GM12878 (cell line): Measurements from ENCODE around the gene TSHZ2. TPM values are rescaled to one million over a fixed set of nuclear protein-coding genes. Genes with fewer than 3 reads are reported as not detected.

Experiments
- BCL11A ChIP-seq: IDR thresholded peaks from 2 replicates; pipeline ENCODE4 v1.6.1; 2011; ENCODE audit warnings: low read depth, low read length
- EP300 ChIP-seq, 2 experiments: fragments of 150-350 bp in 1 of 2; IDR thresholded peaks; 2 replicates each; pipeline ENCODE4 v1.6.1; 2011 to 2012; ENCODE audit warnings: low read depth in 2 of 2, low read length in 2 of 2, borderline replicate concordance in 1 of 2, improper control_type of control experiment in 1 of 2, inconsistent platforms in 1 of 2; ENCODE audit not compliant: control insufficient read depth in 1 of 2
- LARP7 ChIP-seq: fragments of 450-650 bp; IDR thresholded peaks from 2 replicates; pipeline ENCODE4 v1.6.1; 2017; ENCODE audit warnings: mild to moderate bottlenecking
- polyA plus RNA-seq, 11 experiments: library from polyadenylated mRNA; depleted of rRNA in 4 of 11; unstranded in 6 of 11; stranded (reverse) in 5 of 11; fragments of >200 nt; fragmentation: Nextera tagmentation in 4 of 11; fragmentation: Illumina TruSeq in 1 of 11; extraction: Ambion mirVana in 4 of 11; extraction: Trizol in 1 of 11; gene quantifications; 1 replicate in 1 of 11; 2 replicates in 10 of 11; pipeline versions ENCODE4 v1.2.1 to v1.2.3, GENCODE V29; 2011 to 2016; ENCODE audit warnings: inconsistent platforms in 2 of 11, missing spikeins in 2 of 11, low read depth in 1 of 11
- total RNA-seq, 4 experiments: library from RNA; depleted of rRNA in 3 of 4; stranded (reverse); fragments of >200 nt in 3 of 4; fragmentation: Illumina TruSeq in 1 of 4; extraction: Trizol in 1 of 4; gene quantifications; 2 replicates each; pipeline versions ENCODE4 v1.2.1 to v1.2.3, GENCODE V29; 2013 to 2021
- TF ChIP-seq, protein P1 (sequence below): fragments of 450-650 bp; formaldehyde crosslinking; IDR thresholded peaks from 2 replicates; pipeline ENCODE4 v1.5.0; 2022; ENCODE audit warnings: mild to moderate bottlenecking, missing genetic modification characterization
- TF ChIP-seq, protein P2 (sequence below): IDR thresholded peaks from 2 replicates; pipeline ENCODE4 v1.6.1; 2012; ENCODE audit warnings: low read depth, low read length, improper control_type of control experiment
- TF ChIP-seq, protein P3 (sequence below): fragments of 450-650 bp; IDR thresholded peaks from 2 replicates; pipeline ENCODE4 v1.6.1; 2018; ENCODE audit warnings: mild to moderate bottlenecking, low read depth, moderate library complexity; ENCODE audit not compliant: partially characterized antibody
- TF ChIP-seq, protein P4 (sequence below): fragments of 450-650 bp; IDR thresholded peaks from 2 replicates; pipeline ENCODE4 v1.6.1; 2017; ENCODE audit warnings: mild to moderate bottlenecking, moderate library complexity
- TF ChIP-seq, protein P5 (sequence below), 3 experiments: IDR thresholded peaks in 2 of 3; conservative IDR thresholded peaks in 1 of 3; 2 replicates each; pipeline ENCODE4 v1.5.1; 2011; ENCODE audit warnings: low read depth in 3 of 3, low read length in 3 of 3, mild to moderate bottlenecking in 3 of 3, control low read depth in 2 of 3, moderate library complexity in 2 of 3, inconsistent platforms in 1 of 3, mixed read lengths in 1 of 3; ENCODE audit not compliant: control insufficient read depth in 2 of 3, insufficient read depth in 1 of 3; ENCODE audit errors: extremely low read depth in 1 of 3

The TSHZ2 gene
- total and polyA plus RNA-seq, 10 of the 15 experiments (the other 5 are each of a cell fraction or from before 2014, with no cell fraction given) = 0.01 to 0.86 (median 0.13) TPM; not detected in 2

DNA sequence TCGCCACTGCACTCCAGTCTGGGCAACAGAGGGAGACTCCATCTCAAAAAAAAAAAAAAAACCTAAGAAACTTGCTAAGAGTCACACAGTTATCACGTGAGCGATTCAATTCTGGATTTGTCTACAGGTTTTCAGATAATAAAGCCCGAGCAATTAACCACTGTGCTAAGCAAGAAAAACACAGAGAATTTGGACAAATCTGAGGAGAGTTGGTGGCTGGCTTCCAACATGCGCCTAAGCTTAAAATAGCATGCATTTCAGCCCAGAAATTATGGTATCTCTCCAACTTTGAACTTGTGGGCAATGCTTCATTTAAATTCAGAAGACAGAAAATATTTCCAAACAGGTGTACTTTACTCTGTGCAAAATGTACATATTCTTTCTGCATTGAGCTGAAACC lies 232.9 kb downstream of the TSHZ2 start (continued):
- TF ChIP-seq, protein P1, sequence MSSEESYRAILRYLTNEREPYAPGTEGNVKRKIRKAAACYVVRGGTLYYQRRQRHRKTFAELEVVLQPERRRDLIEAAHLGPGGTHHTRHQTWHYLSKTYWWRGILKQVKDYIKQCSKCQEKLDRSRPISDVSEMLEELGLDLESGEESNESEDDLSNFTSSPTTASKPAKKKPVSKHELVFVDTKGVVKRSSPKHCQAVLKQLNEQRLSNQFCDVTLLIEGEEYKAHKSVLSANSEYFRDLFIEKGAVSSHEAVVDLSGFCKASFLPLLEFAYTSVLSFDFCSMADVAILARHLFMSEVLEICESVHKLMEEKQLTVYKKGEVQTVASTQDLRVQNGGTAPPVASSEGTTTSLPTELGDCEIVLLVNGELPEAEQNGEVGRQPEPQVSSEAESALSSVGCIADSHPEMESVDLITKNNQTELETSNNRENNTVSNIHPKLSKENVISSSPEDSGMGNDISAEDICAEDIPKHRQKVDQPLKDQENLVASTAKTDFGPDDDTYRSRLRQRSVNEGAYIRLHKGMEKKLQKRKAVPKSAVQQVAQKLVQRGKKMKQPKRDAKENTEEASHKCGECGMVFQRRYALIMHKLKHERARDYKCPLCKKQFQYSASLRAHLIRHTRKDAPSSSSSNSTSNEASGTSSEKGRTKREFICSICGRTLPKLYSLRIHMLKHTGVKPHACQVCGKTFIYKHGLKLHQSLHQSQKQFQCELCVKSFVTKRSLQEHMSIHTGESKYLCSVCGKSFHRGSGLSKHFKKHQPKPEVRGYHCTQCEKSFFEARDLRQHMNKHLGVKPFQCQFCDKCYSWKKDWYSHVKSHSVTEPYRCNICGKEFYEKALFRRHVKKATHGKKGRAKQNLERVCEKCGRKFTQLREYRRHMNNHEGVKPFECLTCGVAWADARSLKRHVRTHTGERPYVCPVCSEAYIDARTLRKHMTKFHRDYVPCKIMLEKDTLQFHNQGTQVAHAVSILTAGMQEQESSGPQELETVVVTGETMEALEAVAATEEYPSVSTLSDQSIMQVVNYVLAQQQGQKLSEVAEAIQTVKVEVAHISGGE (CRISPR knock-in tag) = no peak
- no peak for TF ChIP-seq BCL11A
- no peak for TF ChIP-seq LARP7
- TF ChIP-seq, protein P2, sequence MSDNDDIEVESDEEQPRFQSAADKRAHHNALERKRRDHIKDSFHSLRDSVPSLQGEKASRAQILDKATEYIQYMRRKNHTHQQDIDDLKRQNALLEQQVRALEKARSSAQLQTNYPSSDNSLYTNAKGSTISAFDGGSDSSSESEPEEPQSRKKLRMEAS = no peak
- TF ChIP-seq EP300 (IDR thresholded peaks at IDR 0.05; ENCODE audit: borderline replicate concordance in 1 of 2, control insufficient read depth in 1 of 2, low read depth in 2 of 2, low read length in 2 of 2) = no peak
- TF ChIP-seq, protein P3, sequence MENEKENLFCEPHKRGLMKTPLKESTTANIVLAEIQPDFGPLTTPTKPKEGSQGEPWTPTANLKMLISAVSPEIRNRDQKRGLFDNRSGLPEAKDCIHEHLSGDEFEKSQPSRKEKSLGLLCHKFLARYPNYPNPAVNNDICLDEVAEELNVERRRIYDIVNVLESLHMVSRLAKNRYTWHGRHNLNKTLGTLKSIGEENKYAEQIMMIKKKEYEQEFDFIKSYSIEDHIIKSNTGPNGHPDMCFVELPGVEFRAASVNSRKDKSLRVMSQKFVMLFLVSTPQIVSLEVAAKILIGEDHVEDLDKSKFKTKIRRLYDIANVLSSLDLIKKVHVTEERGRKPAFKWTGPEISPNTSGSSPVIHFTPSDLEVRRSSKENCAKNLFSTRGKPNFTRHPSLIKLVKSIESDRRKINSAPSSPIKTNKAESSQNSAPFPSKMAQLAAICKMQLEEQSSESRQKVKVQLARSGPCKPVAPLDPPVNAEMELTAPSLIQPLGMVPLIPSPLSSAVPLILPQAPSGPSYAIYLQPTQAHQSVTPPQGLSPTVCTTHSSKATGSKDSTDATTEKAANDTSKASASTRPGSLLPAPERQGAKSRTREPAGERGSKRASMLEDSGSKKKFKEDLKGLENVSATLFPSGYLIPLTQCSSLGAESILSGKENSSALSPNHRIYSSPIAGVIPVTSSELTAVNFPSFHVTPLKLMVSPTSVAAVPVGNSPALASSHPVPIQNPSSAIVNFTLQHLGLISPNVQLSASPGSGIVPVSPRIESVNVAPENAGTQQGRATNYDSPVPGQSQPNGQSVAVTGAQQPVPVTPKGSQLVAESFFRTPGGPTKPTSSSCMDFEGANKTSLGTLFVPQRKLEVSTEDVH = no peak
- TF ChIP-seq, protein P4, sequence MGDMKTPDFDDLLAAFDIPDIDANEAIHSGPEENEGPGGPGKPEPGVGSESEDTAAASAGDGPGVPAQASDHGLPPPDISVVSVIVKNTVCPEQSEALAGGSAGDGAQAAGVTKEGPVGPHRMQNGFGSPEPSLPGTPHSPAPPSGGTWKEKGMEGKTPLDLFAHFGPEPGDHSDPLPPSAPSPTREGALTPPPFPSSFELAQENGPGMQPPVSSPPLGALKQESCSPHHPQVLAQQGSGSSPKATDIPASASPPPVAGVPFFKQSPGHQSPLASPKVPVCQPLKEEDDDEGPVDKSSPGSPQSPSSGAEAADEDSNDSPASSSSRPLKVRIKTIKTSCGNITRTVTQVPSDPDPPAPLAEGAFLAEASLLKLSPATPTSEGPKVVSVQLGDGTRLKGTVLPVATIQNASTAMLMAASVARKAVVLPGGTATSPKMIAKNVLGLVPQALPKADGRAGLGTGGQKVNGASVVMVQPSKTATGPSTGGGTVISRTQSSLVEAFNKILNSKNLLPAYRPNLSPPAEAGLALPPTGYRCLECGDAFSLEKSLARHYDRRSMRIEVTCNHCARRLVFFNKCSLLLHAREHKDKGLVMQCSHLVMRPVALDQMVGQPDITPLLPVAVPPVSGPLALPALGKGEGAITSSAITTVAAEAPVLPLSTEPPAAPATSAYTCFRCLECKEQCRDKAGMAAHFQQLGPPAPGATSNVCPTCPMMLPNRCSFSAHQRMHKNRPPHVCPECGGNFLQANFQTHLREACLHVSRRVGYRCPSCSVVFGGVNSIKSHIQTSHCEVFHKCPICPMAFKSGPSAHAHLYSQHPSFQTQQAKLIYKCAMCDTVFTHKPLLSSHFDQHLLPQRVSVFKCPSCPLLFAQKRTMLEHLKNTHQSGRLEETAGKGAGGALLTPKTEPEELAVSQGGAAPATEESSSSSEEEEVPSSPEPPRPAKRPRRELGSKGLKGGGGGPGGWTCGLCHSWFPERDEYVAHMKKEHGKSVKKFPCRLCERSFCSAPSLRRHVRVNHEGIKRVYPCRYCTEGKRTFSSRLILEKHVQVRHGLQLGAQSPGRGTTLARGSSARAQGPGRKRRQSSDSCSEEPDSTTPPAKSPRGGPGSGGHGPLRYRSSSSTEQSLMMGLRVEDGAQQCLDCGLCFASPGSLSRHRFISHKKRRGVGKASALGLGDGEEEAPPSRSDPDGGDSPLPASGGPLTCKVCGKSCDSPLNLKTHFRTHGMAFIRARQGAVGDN = no peak
- TF ChIP-seq, protein P5, sequence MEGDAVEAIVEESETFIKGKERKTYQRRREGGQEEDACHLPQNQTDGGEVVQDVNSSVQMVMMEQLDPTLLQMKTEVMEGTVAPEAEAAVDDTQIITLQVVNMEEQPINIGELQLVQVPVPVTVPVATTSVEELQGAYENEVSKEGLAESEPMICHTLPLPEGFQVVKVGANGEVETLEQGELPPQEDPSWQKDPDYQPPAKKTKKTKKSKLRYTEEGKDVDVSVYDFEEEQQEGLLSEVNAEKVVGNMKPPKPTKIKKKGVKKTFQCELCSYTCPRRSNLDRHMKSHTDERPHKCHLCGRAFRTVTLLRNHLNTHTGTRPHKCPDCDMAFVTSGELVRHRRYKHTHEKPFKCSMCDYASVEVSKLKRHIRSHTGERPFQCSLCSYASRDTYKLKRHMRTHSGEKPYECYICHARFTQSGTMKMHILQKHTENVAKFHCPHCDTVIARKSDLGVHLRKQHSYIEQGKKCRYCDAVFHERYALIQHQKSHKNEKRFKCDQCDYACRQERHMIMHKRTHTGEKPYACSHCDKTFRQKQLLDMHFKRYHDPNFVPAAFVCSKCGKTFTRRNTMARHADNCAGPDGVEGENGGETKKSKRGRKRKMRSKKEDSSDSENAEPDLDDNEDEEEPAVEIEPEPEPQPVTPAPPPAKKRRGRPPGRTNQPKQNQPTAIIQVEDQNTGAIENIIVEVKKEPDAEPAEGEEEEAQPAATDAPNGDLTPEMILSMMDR (IDR thresholded peaks at IDR 0.05 in 2 of 3, conservative IDR thresholded peaks at IDR 0.05 in 1 of 3; ENCODE audit: control insufficient read depth in 2 of 3, extremely low read depth in 1 of 3, insufficient read depth in 1 of 3, low read depth in 3 of 3, low read length in 3 of 3) = no peak
